ENCODE data around the gene GNG7.

The GNG7 gene

GRCh38 chr19:2517881-2518601 is 184.5 kb downstream of the GNG7 start:
- Histone ChIP-seq H3K36me3 (ENCODE audit: insufficient read depth, low read length) (no peaks in the 10 kb centered on the region), H3K79me2 (ENCODE audit: insufficient read depth, low read length) (no peaks in the 10 kb centered on the region), H3K9me3 (ENCODE audit: insufficient read depth, low read length, severe bottlenecking) (no peaks in the 10 kb centered on the region), H2AFZ (ENCODE audit: low read depth, low read length) (no peak overlapping the region), H3K27ac (ENCODE audit: low read length) (no peak overlapping the region), H3K4me1 (ENCODE audit: insufficient read depth, low read length) (peaks cover 11% of the 10 kb centered on the region), H3K9ac (ENCODE audit: low read depth, low read length) (no peak overlapping the region), H3K27me3 (ENCODE audit: insufficient read depth, low read length, poor library complexity) (peaks cover 4% of the 10 kb centered on the region), H3K4me2 (ENCODE audit: insufficient read depth, low read length) (0 out of 2 replicates have a peak overlapping the region, but pooled peaks have one; percentile 39), H3K4me3 (ENCODE audit: low read depth in 1 of 2, low read length in 2 of 2) (no peak overlapping the region), H4K20me1 (ENCODE audit: insufficient read depth, low read length) (no peaks in the 10 kb centered on the region)
- ATAC-seq (ENCODE audit: insufficient read depth, low read depth): peak; percentile 84
- TF ChIP-seq EZH2 (IDR thresholded peaks at IDR 0.05; ENCODE audit: borderline replicate concordance, low read depth, low read length, severe bottlenecking): no peak
- no peak for TF ChIP-seq CTCF (IDR thresholded peaks at IDR 0.05; ENCODE audit: borderline replicate concordance, extremely low read depth, low read length, poor library complexity, severe bottlenecking)
- DNase-seq: peak; percentile 68

- no peak overlapping the region for H3K4me2 ChIP-seq (ENCODE audit: insufficient read depth, low read length)
- H4K20me1 ChIP-seq (ENCODE audit: insufficient read depth, low read length): no peaks in the 10 kb centered on the region
- no peak overlapping the region for H3K9ac ChIP-seq (ENCODE audit: low read depth, low read length)
- H2AFZ ChIP-seq (ENCODE audit: low read depth, low read length): no peak overlapping the region
- peaks cover 11% of the 10 kb centered on the region for H3K4me1 ChIP-seq (ENCODE audit: insufficient read depth, low read length)
- H3K9me3 ChIP-seq (ENCODE audit: insufficient read depth, low read length, severe bottlenecking): no peaks in the 10 kb centered on the region
- H3K36me3 ChIP-seq (ENCODE audit: insufficient read depth, low read length): no peaks in the 10 kb centered on the region
- ATAC-seq (ENCODE audit: insufficient read depth, low read depth): no peak
- no peak overlapping the region for H3K27ac ChIP-seq (ENCODE audit: low read length)
- no peak for DNase-seq
- no peak overlapping the region for H3K4me3 ChIP-seq (ENCODE audit: low read depth in 1 of 2, low read length in 2 of 2)
- peaks cover 4% of the 10 kb centered on the region for H3K27me3 ChIP-seq (ENCODE audit: insufficient read depth, low read length, poor library complexity)
- no peaks in the 10 kb centered on the region for H3K79me2 ChIP-seq (ENCODE audit: insufficient read depth, low read length)
- TF ChIP-seq CTCF (IDR thresholded peaks at IDR 0.05; ENCODE audit: borderline replicate concordance, extremely low read depth, low read length, poor library complexity, severe bottlenecking): no peak
- TF ChIP-seq EZH2 (IDR thresholded peaks at IDR 0.05; ENCODE audit: borderline replicate concordance, low read depth, low read length, severe bottlenecking): no peak
These were observed 185.8 kb downstream of the GNG7 start for GRCh38 chr19:2516727-2517126.

GRCh38 chr19:2514981-2515518 is 187.4 kb downstream of the GNG7 start:
- Histone ChIP-seq H3K9ac (ENCODE audit: low read depth, low read length) (no peak overlapping the region), H3K27ac (ENCODE audit: low read length) (no peak overlapping the region), H4K20me1 (ENCODE audit: insufficient read depth, low read length) (no peaks in the 10 kb centered on the region; the same call in 1 of the 2 replicates), H3K27me3 (ENCODE audit: insufficient read depth, low read length, poor library complexity) (peaks cover 4% of the 10 kb centered on the region), H3K4me2 (ENCODE audit: insufficient read depth, low read length) (no peak overlapping the region), H3K79me2 (ENCODE audit: insufficient read depth, low read length) (no peaks in the 10 kb centered on the region), H2AFZ (ENCODE audit: low read depth, low read length) (no peak overlapping the region), H3K9me3 (ENCODE audit: insufficient read depth, low read length, severe bottlenecking) (no peaks in the 10 kb centered on the region), H3K4me1 (ENCODE audit: insufficient read depth, low read length) (peaks cover 11% of the 10 kb centered on the region), H3K4me3 (ENCODE audit: low read depth in 1 of 2, low read length in 2 of 2) (no peak overlapping the region), H3K36me3 (ENCODE audit: insufficient read depth, low read length) (no peaks in the 10 kb centered on the region)
- DNase-seq (no peak), ATAC-seq (ENCODE audit: insufficient read depth, low read depth) (no peak)
- no peak for TF ChIP-seq CTCF (IDR thresholded peaks at IDR 0.05; ENCODE audit: borderline replicate concordance, extremely low read depth, low read length, poor library complexity, severe bottlenecking)
- no peak for TF ChIP-seq EZH2 (IDR thresholded peaks at IDR 0.05; ENCODE audit: borderline replicate concordance, low read depth, low read length, severe bottlenecking)
